ENCODE measurements around the gene TRAPPC12. TPM values are rescaled to one million over a fixed set of nuclear protein-coding genes. Genes with fewer than 3 reads are reported as not detected.
"Not testable (repeated sequence)": the region's sequence is repeated elsewhere in the genome, so short reads cannot be mapped to it uniquely, and the experiment has no call there.

The TRAPPC12 gene
- total RNA-seq, 2 experiments from 2014 or later, result 86.2 to 88.4 TPM

DNA sequence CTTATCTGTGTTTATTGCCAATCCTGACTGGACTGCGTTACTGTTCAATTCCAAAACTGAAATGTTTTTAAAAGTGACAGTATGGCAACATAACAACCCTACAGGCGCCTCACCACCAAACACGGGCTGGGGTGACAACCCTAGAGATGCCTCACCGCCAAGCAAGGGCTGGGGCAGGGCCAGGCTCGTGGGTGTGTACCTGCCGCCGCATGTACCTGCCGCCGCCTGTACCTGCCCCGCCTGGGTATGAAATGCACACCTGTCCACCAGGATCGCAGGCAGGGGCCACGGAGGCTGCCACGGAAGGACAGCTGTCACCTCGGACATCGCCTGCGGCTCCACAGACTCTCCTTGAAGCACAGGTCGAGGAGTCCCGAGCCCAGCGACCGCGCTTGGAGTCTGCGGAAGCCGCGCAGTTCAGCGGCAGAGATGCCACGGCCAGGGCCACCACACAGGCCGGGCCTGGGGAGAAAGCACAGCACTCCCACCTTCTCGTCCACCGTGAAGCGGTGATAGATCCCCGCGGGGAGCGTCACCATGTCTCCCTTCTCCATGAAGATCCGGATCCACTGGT, 120.9 kb downstream of the TRAPPC12 start:
- no peaks in the 10 kb centered on the region for H3K27me3 Mint-ChIP-seq (ENCODE audit: low read depth)
- CTCF ChIA-PET, result no interaction called here

GRCh38 chr2:3503046-3503445, 123.6 kb downstream of the TRAPPC12 start:
- no peaks in the 10 kb centered on the region for H3K27me3 Mint-ChIP-seq (ENCODE audit: low read depth)
- no peaks in the 10 kb centered on the region for H3K9me3 Mint-ChIP-seq (ENCODE audit: insufficient read depth)
- no peaks in the 10 kb centered on the region for H3K4me1 Mint-ChIP-seq (ENCODE audit: low read depth)
- H3K36me3 Mint-ChIP-seq (ENCODE audit: low read depth), result peaks cover 13% of the 10 kb centered on the region
- H3K27ac Mint-ChIP-seq, result no peak overlapping the region
- no peak for ATAC-seq
- CTCF ChIA-PET, result no interaction called here
- no peak for DNase-seq
- POLR2A ChIA-PET, result no interaction called here
- no peak overlapping the region for H3K4me3 Mint-ChIP-seq

More for the DNA sequence above, 120.9 kb downstream of the TRAPPC12 start:
- Mint-ChIP-seq H3K27ac (no peak overlapping the region), H3K4me1 (ENCODE audit: low read depth) (no peaks in the 10 kb centered on the region), H3K4me3 (no peak overlapping the region), H3K36me3 (ENCODE audit: low read depth) (peaks cover 7% of the 10 kb centered on the region), H3K9me3 (ENCODE audit: insufficient read depth) (no peaks in the 10 kb centered on the region)
- ATAC-seq (no peak), DNase-seq (no peak)
- POLR2A ChIA-PET, result no interaction called here

DNA sequence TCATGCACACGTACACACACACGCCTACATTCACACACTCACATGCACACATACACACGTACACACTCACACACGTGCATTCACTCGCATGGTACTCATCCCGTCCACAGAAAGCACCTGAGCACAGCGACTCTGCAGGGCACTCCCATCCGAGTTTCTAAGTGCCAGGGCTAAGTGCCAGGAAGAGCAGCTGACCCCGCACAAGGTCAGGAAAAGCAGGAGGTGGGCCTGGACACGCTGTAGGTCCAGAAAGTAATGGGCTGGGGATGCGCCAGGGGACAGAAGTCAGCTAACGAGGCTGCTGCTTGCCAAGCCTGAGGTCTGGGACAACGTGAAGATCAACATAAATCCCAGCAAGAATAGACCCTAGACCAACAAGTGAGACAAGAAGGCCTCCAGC, 124.0 kb downstream of the TRAPPC12 start:
- POLR2A ChIA-PET, result no interaction called here
- peaks cover 2% of the 10 kb centered on the region for H3K9me3 Mint-ChIP-seq (ENCODE audit: insufficient read depth)
- DNase-seq, result no peak
- peaks cover 16% of the 10 kb centered on the region for H3K36me3 Mint-ChIP-seq (ENCODE audit: low read depth)
- no peak overlapping the region for H3K27ac Mint-ChIP-seq
- no peaks in the 10 kb centered on the region for H3K4me1 Mint-ChIP-seq (ENCODE audit: low read depth)
- H3K4me3 Mint-ChIP-seq, result no peak overlapping the region
- no peaks in the 10 kb centered on the region for H3K27me3 Mint-ChIP-seq (ENCODE audit: low read depth)
- CTCF ChIA-PET, result no interaction called here
- no peak for ATAC-seq

DNA sequence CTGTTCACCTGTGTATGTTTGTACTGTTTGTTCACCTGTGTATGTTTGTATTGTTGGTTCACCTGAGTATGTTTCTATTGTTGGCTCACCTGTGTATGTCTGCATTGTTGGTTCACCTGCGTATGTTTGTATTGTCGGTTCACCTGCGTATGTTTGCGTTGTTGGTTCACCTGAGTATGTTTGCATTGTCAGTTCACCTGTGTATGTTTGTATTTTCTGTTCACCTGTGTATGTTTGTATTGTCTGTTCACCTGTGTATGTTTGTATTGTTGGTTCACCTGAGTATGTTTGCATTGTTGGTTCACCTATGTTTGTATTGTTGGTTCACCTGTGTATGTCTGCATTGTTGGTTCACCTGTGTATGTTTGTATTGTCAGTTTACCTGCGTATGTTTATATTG, 125.2 kb downstream of the TRAPPC12 start:
- Mint-ChIP-seq H3K4me1 (ENCODE audit: low read depth) (no peaks in the 10 kb centered on the region), H3K4me3 (no peak overlapping the region), H3K36me3 (ENCODE audit: low read depth) (peaks cover 21% of the 10 kb centered on the region), H3K27ac (no peak overlapping the region), H3K27me3 (ENCODE audit: low read depth) (no peaks in the 10 kb centered on the region), H3K9me3 (ENCODE audit: insufficient read depth) (peaks cover 3% of the 10 kb centered on the region)
- DNase-seq, result no peak
- ATAC-seq, result no peak
- POLR2A ChIA-PET, result no interaction called here
- CTCF ChIA-PET, result no interaction called here

GRCh38 chr2:3505771-3506170, 126.3 kb downstream of the TRAPPC12 start:
- ChIA-PET CTCF (no interaction called here), POLR2A (no interaction called here)
- Mint-ChIP-seq H3K4me1 (ENCODE audit: low read depth) (no peaks in the 10 kb centered on the region), H3K36me3 (ENCODE audit: low read depth) (peaks cover 26% of the 10 kb centered on the region), H3K27me3 (ENCODE audit: low read depth) (no peaks in the 10 kb centered on the region), H3K27ac (no peak overlapping the region), H3K9me3 (ENCODE audit: insufficient read depth) (peaks cover 3% of the 10 kb centered on the region), H3K4me3 (no peak overlapping the region)
- ATAC-seq (no peak), DNase-seq (no peak)

DNA sequence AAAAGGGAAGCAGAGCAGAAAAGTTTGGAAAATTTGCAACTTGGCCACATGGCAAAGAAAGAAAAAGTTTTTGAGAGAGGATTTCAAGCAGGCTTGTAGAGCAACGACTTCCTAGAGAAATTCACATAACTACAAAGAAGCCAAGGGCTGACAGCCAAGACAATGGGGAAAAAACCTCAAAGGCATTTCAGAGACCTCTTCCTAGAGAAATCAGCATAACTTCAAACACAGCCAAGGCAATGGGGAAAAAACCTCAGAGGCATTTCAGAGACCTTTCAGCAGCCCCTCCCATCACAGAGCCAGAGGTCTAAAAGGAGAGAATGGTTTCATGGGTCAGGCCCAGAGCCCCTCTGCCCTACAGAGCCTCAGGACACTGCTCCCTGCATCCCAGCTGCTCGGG, 132.6 kb downstream of the TRAPPC12 start:
- Mint-ChIP-seq H3K36me3 (ENCODE audit: low read depth) (peaks cover 64% of the 10 kb centered on the region), H3K4me1 (ENCODE audit: low read depth) (peaks cover 12% of the 10 kb centered on the region), H3K27me3 (ENCODE audit: low read depth) (no peaks in the 10 kb centered on the region), H3K9me3 (ENCODE audit: insufficient read depth) (peaks cover 19% of the 10 kb centered on the region), H3K4me3 (no peak overlapping the region), H3K27ac (no peak overlapping the region)
- ChIA-PET POLR2A (no interaction called here), CTCF (no interaction called here)
- DNase-seq, result no peak
- no peak for ATAC-seq

- Mint-ChIP-seq H3K36me3 (ENCODE audit: low read depth) (peaks cover 60% of the 10 kb centered on the region), H3K4me3 (no peak overlapping the region), H3K9me3 (ENCODE audit: insufficient read depth) (peaks cover 19% of the 10 kb centered on the region), H3K27me3 (ENCODE audit: low read depth) (no peaks in the 10 kb centered on the region), H3K4me1 (ENCODE audit: low read depth) (peaks cover 21% of the 10 kb centered on the region), H3K27ac (no peak overlapping the region)
- ChIA-PET CTCF (no interaction called here), POLR2A (interaction anchor here (1.9 kb wide), 1 partner anchor 45 kb away, joined by 5 read pairs; the partner anchor contains the start of gene RNASEH1)
- no peak for ATAC-seq
- DNase-seq, result no peak
These were observed 133.7 kb downstream of the TRAPPC12 start for GRCh38 chr2:3513026-3513810.

- ATAC-seq; CTCF ChIA-PET; DNase-seq; POLR2A ChIA-PET; H3K4me3 Mint-ChIP-seq; H3K27ac Mint-ChIP-seq; H3K27me3 Mint-ChIP-seq (ENCODE audit: low read depth): not testable (repeated sequence)
- Mint-ChIP-seq H3K4me1 (ENCODE audit: low read depth) (peaks cover 31% of the 10 kb centered on the region), H3K9me3 (ENCODE audit: insufficient read depth) (peaks cover 16% of the 10 kb centered on the region), H3K36me3 (ENCODE audit: low read depth) (peaks cover 50% of the 10 kb centered on the region)
These were observed 135.9 kb downstream of the TRAPPC12 start for GRCh38 chr2:3515438-3515837.

- peaks cover 37% of the 10 kb centered on the region for H3K36me3 Mint-ChIP-seq (ENCODE audit: low read depth)
- ATAC-seq (no peak), DNase-seq (no peak)
- CTCF ChIA-PET, result no interaction called here
- H3K9me3 Mint-ChIP-seq (ENCODE audit: insufficient read depth), result peaks cover 10% of the 10 kb centered on the region
- POLR2A ChIA-PET, result interaction anchor here (0.7 to 1.2 kb wide), 2 partner anchors 21 to 41 kb away, joined by 3 to 4 read pairs; partner anchors contain the start of gene RNASEH1
- H3K4me1 Mint-ChIP-seq (ENCODE audit: low read depth), result peaks cover 43% of the 10 kb centered on the region
- H3K4me3 Mint-ChIP-seq, result no peak overlapping the region
- no peak overlapping the region for H3K27ac Mint-ChIP-seq
- H3K27me3 Mint-ChIP-seq (ENCODE audit: low read depth), result no peaks in the 10 kb centered on the region
These were observed 137.3 kb downstream of the TRAPPC12 start for GRCh38 chr2:3516831-3517230.

- CTCF ChIA-PET, result interaction anchor here (0.8 to 0.9 kb wide), 2 partner anchors 56 to 134 kb away, joined by 3 to 4 read pairs; no protein-coding TSS in a partner anchor
- H3K4me3 Mint-ChIP-seq, result peak overlapping the region; percentile 85
- H3K9me3 Mint-ChIP-seq (ENCODE audit: insufficient read depth), result peaks cover 10% of the 10 kb centered on the region
- POLR2A ChIA-PET, result interaction anchor here (1.0 to 2.3 kb wide), 6 partner anchors 37 to 61 kb away, joined by 3 to 12 read pairs (median 4); partner anchors contain the start of genes RNASEH1 and RPS7
- H3K27me3 Mint-ChIP-seq (ENCODE audit: low read depth), result no peaks in the 10 kb centered on the region
- H3K27ac Mint-ChIP-seq, result peak overlapping the region; percentile 87
- no peak for DNase-seq
- no peak for ATAC-seq
- H3K36me3 Mint-ChIP-seq (ENCODE audit: low read depth), result peaks cover 26% of the 10 kb centered on the region
- H3K4me1 Mint-ChIP-seq (ENCODE audit: low read depth), result peaks cover 44% of the 10 kb centered on the region
These were observed 138.5 kb downstream of the TRAPPC12 start for GRCh38 chr2:3517948-3518495.

- Mint-ChIP-seq H3K27ac (peak overlapping the region; percentile 87), H3K36me3 (ENCODE audit: low read depth) (peaks cover 20% of the 10 kb centered on the region), H3K9me3 (ENCODE audit: insufficient read depth) (peaks cover 10% of the 10 kb centered on the region), H3K27me3 (ENCODE audit: low read depth) (no peaks in the 10 kb centered on the region), H3K4me1 (ENCODE audit: low read depth) (peaks cover 38% of the 10 kb centered on the region), H3K4me3 (peak overlapping the region; percentile 85)
- DNase-seq, result peak; percentile 98
- ChIA-PET CTCF (interaction anchor here (0.9 kb wide), 1 partner anchor 133 kb away, joined by 4 read pairs; no protein-coding TSS in a partner anchor), POLR2A (interaction anchor here (1.0 to 2.3 kb wide), 6 partner anchors 36 to 60 kb away, joined by 3 to 12 read pairs (median 4); partner anchors contain the start of genes RNASEH1 and RPS7)
- peak; percentile 85 for ATAC-seq
These were observed 139.2 kb downstream of the TRAPPC12 start for GRCh38 chr2:3518496-3519254.

Measured in activated CD8-positive, alpha-beta T cell treated with anti-CD3 and anti-CD28 coated beads, Interleukin-2, amount 10 ng/mL, durations not matched to agents 7 days and 5 days (primary cell).